ENCODE data around the gene HSPA14. TPM values are rescaled to one million over a fixed set of nuclear protein-coding genes. Genes with fewer than 3 reads are reported as not detected.

Gene HSPA14
- polyA plus RNA-seq, 1 donor from 2014 or later = 48.1 TPM

GRCh38 chr10:14833106-14833505 is 5.0 kb upstream of the HSPA14 start:
- Histone ChIP-seq H3K9ac (ENCODE audit: low read length) (no peak overlapping the region), H3K79me2 (replicated peaks; ENCODE audit: insufficient read depth, low read length) (no peaks in the 10 kb centered on the region), H2AFZ (ENCODE audit: low read depth, low read length) (no peak overlapping the region), H3K9me2 (ENCODE audit: insufficient read depth, low read length) (no peaks in the 10 kb centered on the region), H3K27ac (ENCODE audit: low read length) (no peak overlapping the region), H3K36me3 (ENCODE audit: insufficient read depth, low read length) (no peaks in the 10 kb centered on the region), H3F3A (ENCODE audit: insufficient read depth, low read length, poor library complexity, severe bottlenecking) (peaks cover 7% of the 10 kb centered on the region), H3K9me3 (ENCODE audit: low read length) (no peaks in the 10 kb centered on the region), H3K4me2 (ENCODE audit: low read length) (no peak overlapping the region), H3K27me3 (ENCODE audit: insufficient read depth, low read depth, low read length) (no peaks in the 10 kb centered on the region), H4K20me1 (ENCODE audit: insufficient read depth) (no peaks in the 10 kb centered on the region), H3K4me3 (ENCODE audit: low read length) (no peak overlapping the region)
- no peak for TF ChIP-seq MXI1 (conservative IDR thresholded peaks at IDR 0.05; ENCODE audit: poor library complexity, severe bottlenecking)
- TF ChIP-seq EP300 (conservative IDR thresholded peaks at IDR 0.05; ENCODE audit: poor library complexity, severe bottlenecking) = no peak

GRCh38 chr10:14836208-14836607 is 1.9 kb upstream of the HSPA14 start:
- no peak overlapping the region for H3K9ac ChIP-seq (ENCODE audit: low read length)
- TF ChIP-seq EZH2 (IDR thresholded peaks at IDR 0.05; ENCODE audit: borderline replicate concordance, insufficient read depth, low read length, poor library complexity, severe bottlenecking) = no peak
- no peak for TF ChIP-seq MXI1 (conservative IDR thresholded peaks at IDR 0.05; ENCODE audit: poor library complexity, severe bottlenecking)
- no peak for TF ChIP-seq RAD21 (conservative IDR thresholded peaks at IDR 0.05)
- TF ChIP-seq CTCF (IDR thresholded peaks at IDR 0.05; ENCODE audit: poor library complexity, severe bottlenecking) = no peak
- TF ChIP-seq EP300 (conservative IDR thresholded peaks at IDR 0.05; ENCODE audit: poor library complexity, severe bottlenecking) = no peak
- no peak for TF ChIP-seq POLR2AphosphoS5 (IDR thresholded peaks at IDR 0.05)
- no peak for TF ChIP-seq TAF1 (IDR thresholded peaks at IDR 0.05; ENCODE audit: low read depth)
- TF ChIP-seq REST (IDR thresholded peaks at IDR 0.05; ENCODE audit: borderline replicate concordance) = no peak
- TF ChIP-seq SMC3 (conservative IDR thresholded peaks at IDR 0.05; ENCODE audit: poor library complexity) = no peak
- peak overlapping the region; percentile 96 for H3K4me3 ChIP-seq (ENCODE audit: low read length)
- H3K9me3 ChIP-seq (ENCODE audit: low read length) = no peaks in the 10 kb centered on the region
- H2AFZ ChIP-seq (ENCODE audit: low read depth, low read length) = no peak overlapping the region
- H3K27me3 ChIP-seq (ENCODE audit: insufficient read depth, low read depth, low read length) = no peaks in the 10 kb centered on the region
- H4K20me1 ChIP-seq (ENCODE audit: insufficient read depth) = no peaks in the 10 kb centered on the region
- peaks cover 17% of the 10 kb centered on the region for H3K79me2 ChIP-seq (replicated peaks; ENCODE audit: insufficient read depth, low read length)
- no peaks in the 10 kb centered on the region for H3K36me3 ChIP-seq (ENCODE audit: insufficient read depth, low read length)
- peak overlapping the region; percentile 98 for H3K27ac ChIP-seq (ENCODE audit: low read length)
- H3F3A ChIP-seq (ENCODE audit: insufficient read depth, low read length, poor library complexity, severe bottlenecking) = peaks cover 7% of the 10 kb centered on the region
- H3K4me2 ChIP-seq (ENCODE audit: low read length) = peak overlapping the region; percentile 33
- no peaks in the 10 kb centered on the region for H3K9me2 ChIP-seq (ENCODE audit: insufficient read depth, low read length)

Measured in neural cell (in vitro differentiated cells).